22Rv1 (cell line): ENCODE results near the gene GVQW3.

ENCODE experiments used
- H3K27ac ChIP-seq: fragments of 450-650 bp; 2 replicates; pipeline ENCODE4 v1.5.1; 2017
- CTCF ChIP-seq: fragments of 450-650 bp; IDR thresholded peaks from 2 replicates; pipeline ENCODE4 v1.5.1; 2017; ENCODE audit warnings: mild to moderate bottlenecking
- ZFX ChIP-seq: fragments of 450-650 bp; IDR thresholded peaks from 2 replicates; pipeline ENCODE4 v1.6.1; 2017; ENCODE audit warnings: antibody characterized with exemption, borderline replicate concordance

Gene GVQW3

GRCh38 chr11:76385903-76386302, 4.8 kb downstream of the GVQW3 start:
- no peak for TF ChIP-seq ZFX
- TF ChIP-seq CTCF, result no peak
- H3K27ac ChIP-seq, result no peak overlapping the region

GRCh38 chr11:76388408-76388807, 7.3 kb downstream of the GVQW3 start:
- no peak for TF ChIP-seq CTCF
- TF ChIP-seq ZFX, result no peak
- H3K27ac ChIP-seq, result no peak overlapping the region

- TF ChIP-seq ZFX, result no peak
- TF ChIP-seq CTCF, result no peak
- H3K27ac ChIP-seq, result no peak overlapping the region
These were observed 9.9 kb downstream of the GVQW3 start for GRCh38 chr11:76391021-76391420.

- TF ChIP-seq CTCF (no peak), ZFX (no peak)
These were observed 10.8 kb downstream of the GVQW3 start for GRCh38 chr11:76391811-76392475.

GRCh38 chr11:76392870-76393269, 11.7 kb downstream of the GVQW3 start:
- TF ChIP-seq CTCF, result no peak
- no peak for TF ChIP-seq ZFX
- H3K27ac ChIP-seq, result no peak overlapping the region

More at GRCh38 chr11:76391811-76392475, 10.8 kb downstream of the GVQW3 start:
- H3K27ac ChIP-seq, result no peak overlapping the region

GRCh38 chr11:76394411-76394810, 13.3 kb downstream of the GVQW3 start:
- H3K27ac ChIP-seq, result no peak overlapping the region
- TF ChIP-seq CTCF, result no peak
- no peak for TF ChIP-seq ZFX

- no peak for TF ChIP-seq ZFX
- TF ChIP-seq CTCF, result no peak
- H3K27ac ChIP-seq, result no peak overlapping the region
These were observed 14.2 kb downstream of the GVQW3 start for GRCh38 chr11:76395296-76395695.
